Measurements from ENCODE around the gene NFAT5. TPM values are rescaled to one million over a fixed set of nuclear protein-coding genes. Genes with fewer than 3 reads are reported as not detected.
"Not testable (repeated sequence)": the region's sequence is repeated elsewhere in the genome, so short reads cannot be mapped to it uniquely, and the experiment has no call there.

NFAT5 gene
- total RNA-seq, 1 experiment from 2014 or later, result 38.2 TPM

GRCh38 chr16:69579783-69580481 lies 14.2 kb downstream of the NFAT5 start:
- H2AFZ ChIP-seq, result no peak overlapping the region
- no peak overlapping the region for H3K27ac ChIP-seq
- H3K4me1 ChIP-seq (replicated peaks; ENCODE audit: insufficient read depth), result no peaks in the 10 kb centered on the region
- H3K4me2 ChIP-seq, result no peak overlapping the region
- BruUV-seq (replicated peaks), result no TSS peak
- H3K9me2 ChIP-seq (ENCODE audit: insufficient read depth), result no peaks in the 10 kb centered on the region
- ChIA-PET POLR2A (ENCODE audit: unreplicated experiment) (no interaction called here), CTCF (no interaction called here)
- TF ChIP-seq EZH2 (IDR thresholded peaks at IDR 0.05; ENCODE audit: low read depth), result no peak
- TF ChIP-seq, protein P1, sequence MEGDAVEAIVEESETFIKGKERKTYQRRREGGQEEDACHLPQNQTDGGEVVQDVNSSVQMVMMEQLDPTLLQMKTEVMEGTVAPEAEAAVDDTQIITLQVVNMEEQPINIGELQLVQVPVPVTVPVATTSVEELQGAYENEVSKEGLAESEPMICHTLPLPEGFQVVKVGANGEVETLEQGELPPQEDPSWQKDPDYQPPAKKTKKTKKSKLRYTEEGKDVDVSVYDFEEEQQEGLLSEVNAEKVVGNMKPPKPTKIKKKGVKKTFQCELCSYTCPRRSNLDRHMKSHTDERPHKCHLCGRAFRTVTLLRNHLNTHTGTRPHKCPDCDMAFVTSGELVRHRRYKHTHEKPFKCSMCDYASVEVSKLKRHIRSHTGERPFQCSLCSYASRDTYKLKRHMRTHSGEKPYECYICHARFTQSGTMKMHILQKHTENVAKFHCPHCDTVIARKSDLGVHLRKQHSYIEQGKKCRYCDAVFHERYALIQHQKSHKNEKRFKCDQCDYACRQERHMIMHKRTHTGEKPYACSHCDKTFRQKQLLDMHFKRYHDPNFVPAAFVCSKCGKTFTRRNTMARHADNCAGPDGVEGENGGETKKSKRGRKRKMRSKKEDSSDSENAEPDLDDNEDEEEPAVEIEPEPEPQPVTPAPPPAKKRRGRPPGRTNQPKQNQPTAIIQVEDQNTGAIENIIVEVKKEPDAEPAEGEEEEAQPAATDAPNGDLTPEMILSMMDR (conservative IDR thresholded peaks at IDR 0.05), result no peak
- H4K20me1 ChIP-seq (ENCODE audit: insufficient read depth), result peaks cover 87% of the 10 kb centered on the region
- no peak for DNase-seq
- H3K4me3 ChIP-seq, result no peak overlapping the region
- peaks cover 48% of the 10 kb centered on the region for H3F3A ChIP-seq (ENCODE audit: insufficient read depth, low read depth)
- intact Hi-C loops (cut with micrococcal nuclease; ENCODE audit: unreplicated experiment), result no loop called here
- no peaks in the 10 kb centered on the region for H3K9me3 ChIP-seq (ENCODE audit: insufficient read depth, low read depth)
- no peaks in the 10 kb centered on the region for H3K27me3 ChIP-seq (ENCODE audit: insufficient read depth, low read depth)
- H3K79me2 ChIP-seq (ENCODE audit: low read depth), result peaks cover 95% of the 10 kb centered on the region
- H3K36me3 ChIP-seq (ENCODE audit: low read depth), result peaks cover 34% of the 10 kb centered on the region

DNA sequence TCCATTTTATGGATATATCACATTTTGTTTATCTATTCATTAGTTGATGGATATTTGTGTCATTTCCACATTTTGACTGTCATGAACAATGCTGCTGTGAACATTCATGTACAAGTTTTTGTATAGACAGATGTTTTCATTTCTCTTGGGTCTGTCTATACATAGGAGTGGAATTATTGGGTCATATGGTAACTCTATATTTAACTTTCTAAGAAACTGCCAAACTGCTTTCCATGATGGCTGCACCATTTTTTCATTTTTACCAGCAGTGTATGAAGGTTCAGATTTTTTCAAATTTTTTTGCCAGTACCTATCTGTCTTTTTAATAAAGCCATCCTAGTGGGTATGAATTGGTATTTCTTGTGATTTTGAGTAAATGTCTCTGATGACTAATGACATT lies 15.5 kb downstream of the NFAT5 start:
- no peak for DNase-seq
- no peak overlapping the region for H3K4me3 ChIP-seq
- CTCF ChIA-PET, result no interaction called here
- BruUV-seq (replicated peaks), result no TSS peak
- intact Hi-C loops (cut with micrococcal nuclease; ENCODE audit: unreplicated experiment), result no loop called here
- H3K9me3 ChIP-seq (ENCODE audit: insufficient read depth, low read depth), result no peaks in the 10 kb centered on the region
- no peak overlapping the region for H3K27ac ChIP-seq
- no peak overlapping the region for H3K4me2 ChIP-seq
- no peak for TF ChIP-seq EZH2 (IDR thresholded peaks at IDR 0.05; ENCODE audit: low read depth)
- TF ChIP-seq, protein P1 (conservative IDR thresholded peaks at IDR 0.05), result no peak
- peaks cover 29% of the 10 kb centered on the region for H3K36me3 ChIP-seq (ENCODE audit: low read depth)
- POLR2A ChIA-PET (ENCODE audit: unreplicated experiment), result no interaction called here
- H2AFZ ChIP-seq, result no peak overlapping the region
- no peaks in the 10 kb centered on the region for H3K27me3 ChIP-seq (ENCODE audit: insufficient read depth, low read depth)
- no peaks in the 10 kb centered on the region for H3K9me2 ChIP-seq (ENCODE audit: insufficient read depth)
- H3K4me1 ChIP-seq (replicated peaks; ENCODE audit: insufficient read depth), result no peaks in the 10 kb centered on the region
- peaks cover 90% of the 10 kb centered on the region for H4K20me1 ChIP-seq (ENCODE audit: insufficient read depth)
- peaks cover 54% of the 10 kb centered on the region for H3F3A ChIP-seq (ENCODE audit: insufficient read depth, low read depth)
- peaks cover 96% of the 10 kb centered on the region for H3K79me2 ChIP-seq (ENCODE audit: low read depth)

- CTCF ChIA-PET; POLR2A ChIA-PET (ENCODE audit: unreplicated experiment); H3K9me3 ChIP-seq (ENCODE audit: insufficient read depth, low read depth); H3K4me1 ChIP-seq (replicated peaks; ENCODE audit: insufficient read depth); BruUV-seq (replicated peaks); H3K4me3 ChIP-seq; H2AFZ ChIP-seq; DNase-seq; intact Hi-C loops (cut with micrococcal nuclease; ENCODE audit: unreplicated experiment); H3K9me2 ChIP-seq (ENCODE audit: insufficient read depth); H3K27me3 ChIP-seq (ENCODE audit: insufficient read depth, low read depth); H3K27ac ChIP-seq; H3K4me2 ChIP-seq: not testable (repeated sequence)
- H3F3A ChIP-seq (ENCODE audit: insufficient read depth, low read depth), result peaks cover 50% of the 10 kb centered on the region
- H3K79me2 ChIP-seq (ENCODE audit: low read depth), result peaks cover 94% of the 10 kb centered on the region
- H4K20me1 ChIP-seq (ENCODE audit: insufficient read depth), result peaks cover 83% of the 10 kb centered on the region
- H3K36me3 ChIP-seq (ENCODE audit: low read depth), result peaks cover 21% of the 10 kb centered on the region
Measured at GRCh38 chr16:69584493-69584892, 18.7 kb downstream of the NFAT5 start.

All from PC-9 (cell line).